Cerebellar nuclear complex (tissue), 1 donor: ENCODE results near the gene SASH1.

ENCODE experiments used
- DNase-seq, 2 experiments: peaks; one replicate each; lab custom pipeline; 2025; lab: John Stamatoyannopoulos, UW

SASH1 gene

GRCh38 chr6:148342350-148343046, at the start of gene SASH1:
Gene SASH1, plus strand, starts transcription at chr6:148342838. Its CDS starts 230 bp downstream, at chr6:148343068.
- DNase-seq, result no peak

- no peak for DNase-seq
Measured at GRCh38 chr6:148293181-148293995, 49.2 kb upstream of the SASH1 start.

GRCh38 chr6:148294059-148294458, 48.6 kb upstream of the SASH1 start:
- no peak for DNase-seq

GRCh38 chr6:148295261-148295887, 47.3 kb upstream of the SASH1 start:
- DNase-seq, result no peak

- no peak for DNase-seq
Measured at GRCh38 chr6:148296771-148297170, 45.9 kb upstream of the SASH1 start.

- DNase-seq, result no peak
Measured at GRCh38 chr6:148298683-148299082, 44.0 kb upstream of the SASH1 start.

- DNase-seq, result no peak
Measured at GRCh38 chr6:148303616-148304015, 39.0 kb upstream of the SASH1 start.

- DNase-seq, result no peak
Measured at GRCh38 chr6:148304976-148305375, 37.7 kb upstream of the SASH1 start.

GRCh38 chr6:148306286-148306685, 36.4 kb upstream of the SASH1 start:
- no peak for DNase-seq

- DNase-seq, result no peak
Measured at GRCh38 chr6:148307405-148307804, 35.2 kb upstream of the SASH1 start.

- DNase-seq, result no peak
Measured at GRCh38 chr6:148309301-148309700, 33.3 kb upstream of the SASH1 start.

- no peak for DNase-seq
Measured at GRCh38 chr6:148311966-148312669, 30.5 kb upstream of the SASH1 start.

- DNase-seq, result no peak
Measured at GRCh38 chr6:148313488-148313887, 29.1 kb upstream of the SASH1 start.

GRCh38 chr6:148316308-148316707, 26.3 kb upstream of the SASH1 start:
- no peak for DNase-seq

- no peak for DNase-seq
Measured at GRCh38 chr6:148317051-148317450, 25.6 kb upstream of the SASH1 start.

GRCh38 chr6:148317739-148318138, 24.9 kb upstream of the SASH1 start:
- DNase-seq, result no peak

GRCh38 chr6:148322704-148323103, 19.9 kb upstream of the SASH1 start:
- DNase-seq, result no peak

- DNase-seq, result no peak
Measured at GRCh38 chr6:148323344-148323743, 19.3 kb upstream of the SASH1 start.

GRCh38 chr6:148324297-148324985, 18.2 kb upstream of the SASH1 start:
- no peak for DNase-seq

GRCh38 chr6:148325316-148326068, 17.1 kb upstream of the SASH1 start:
- no peak for DNase-seq
